Ovary (tissue), 3 donors: ENCODE measurements around the gene COL4A1.

Experiments
- EP300 ChIP-seq: sonication (generic); formaldehyde crosslinking; IDR thresholded peaks from one replicate; pipeline ENCODE4 v1.6.1; 2017; ENCODE audit warnings: antibody characterized with exemption
- POLR2A ChIP-seq: fragments of 450-650 bp; IDR thresholded peaks from one replicate; pipeline ENCODE4 v1.6.1; 2017; ENCODE audit warnings: antibody characterized with exemption, mild to moderate bottlenecking, moderate library complexity
- TF ChIP-seq, protein P1 (sequence below), 3 donors: fragments of 450-650 bp in 2 of 3; fragments of 200-600 bp in 1 of 3; IDR thresholded peaks; one replicate each; pipeline versions ENCODE4 v1.5.1 to v1.8.0; 2016 to 2022; ENCODE audit warnings: antibody characterized with exemption in 3 of 3, mild to moderate bottlenecking in 1 of 3
- donor health status: DM: no; HTN: no; CAD: no.

DNA sequence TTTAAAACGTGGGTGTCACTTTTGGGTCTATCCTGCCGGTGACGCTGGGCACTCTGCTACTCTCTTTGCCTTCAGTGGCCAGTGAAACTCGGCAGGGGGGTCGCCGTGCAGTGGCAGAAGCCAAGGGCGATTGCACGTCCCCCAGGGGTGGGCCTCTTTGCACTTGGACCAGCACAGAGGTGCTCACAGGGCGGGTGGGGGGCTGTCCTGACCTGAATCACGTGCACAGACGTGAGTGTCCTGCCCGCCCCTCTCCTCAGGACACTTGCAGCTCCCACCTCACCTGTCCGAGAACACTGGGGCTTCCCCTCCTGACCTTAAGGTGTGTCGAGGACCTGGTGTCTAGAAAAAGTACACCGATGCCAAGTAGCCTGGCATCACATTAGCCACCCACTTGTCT, 16.1 kb downstream of the COL4A1 start:
- TF ChIP-seq, protein P1, sequence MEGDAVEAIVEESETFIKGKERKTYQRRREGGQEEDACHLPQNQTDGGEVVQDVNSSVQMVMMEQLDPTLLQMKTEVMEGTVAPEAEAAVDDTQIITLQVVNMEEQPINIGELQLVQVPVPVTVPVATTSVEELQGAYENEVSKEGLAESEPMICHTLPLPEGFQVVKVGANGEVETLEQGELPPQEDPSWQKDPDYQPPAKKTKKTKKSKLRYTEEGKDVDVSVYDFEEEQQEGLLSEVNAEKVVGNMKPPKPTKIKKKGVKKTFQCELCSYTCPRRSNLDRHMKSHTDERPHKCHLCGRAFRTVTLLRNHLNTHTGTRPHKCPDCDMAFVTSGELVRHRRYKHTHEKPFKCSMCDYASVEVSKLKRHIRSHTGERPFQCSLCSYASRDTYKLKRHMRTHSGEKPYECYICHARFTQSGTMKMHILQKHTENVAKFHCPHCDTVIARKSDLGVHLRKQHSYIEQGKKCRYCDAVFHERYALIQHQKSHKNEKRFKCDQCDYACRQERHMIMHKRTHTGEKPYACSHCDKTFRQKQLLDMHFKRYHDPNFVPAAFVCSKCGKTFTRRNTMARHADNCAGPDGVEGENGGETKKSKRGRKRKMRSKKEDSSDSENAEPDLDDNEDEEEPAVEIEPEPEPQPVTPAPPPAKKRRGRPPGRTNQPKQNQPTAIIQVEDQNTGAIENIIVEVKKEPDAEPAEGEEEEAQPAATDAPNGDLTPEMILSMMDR (IDR thresholded peaks at IDR 0.05), result no peak
- TF ChIP-seq POLR2A (no peak), EP300 (no peak)
